Fibroblast of peridontal ligament (primary cell): Measurements from ENCODE around the gene LRCH1.
"Not testable (repeated sequence)": the region's sequence is repeated elsewhere in the genome, so short reads cannot be mapped to it uniquely, and the experiment has no call there.

Experiments used
- DNase-seq: peaks from one replicate; pipeline ENCODE4 v3.0.0-alpha.2; 2010; ENCODE audit errors: extremely low read depth

The LRCH1 gene

GRCh38 chr13:46753137-46753536 is 200.2 kb downstream of the LRCH1 start:
- no peak for DNase-seq

DNA sequence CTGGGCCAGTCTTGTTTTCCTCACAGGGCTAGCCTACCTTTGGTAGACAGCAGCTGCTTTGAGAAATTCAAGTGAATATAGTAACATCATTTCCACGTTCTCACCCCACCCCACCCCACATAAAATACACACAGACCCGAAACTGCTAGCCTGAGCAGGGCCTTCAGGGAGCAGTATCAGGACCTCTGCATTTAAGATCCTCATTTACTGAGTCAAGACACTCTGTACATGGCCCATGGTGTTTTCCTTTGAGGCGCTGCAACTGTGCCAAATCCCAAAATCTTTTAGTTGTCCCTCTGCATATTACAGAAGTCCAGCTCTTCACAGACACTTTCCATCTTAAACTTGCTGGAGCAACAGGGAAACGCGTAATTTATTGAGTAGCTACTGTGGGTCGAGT is 200.9 kb downstream of the LRCH1 start:
- no peak for DNase-seq

DNA sequence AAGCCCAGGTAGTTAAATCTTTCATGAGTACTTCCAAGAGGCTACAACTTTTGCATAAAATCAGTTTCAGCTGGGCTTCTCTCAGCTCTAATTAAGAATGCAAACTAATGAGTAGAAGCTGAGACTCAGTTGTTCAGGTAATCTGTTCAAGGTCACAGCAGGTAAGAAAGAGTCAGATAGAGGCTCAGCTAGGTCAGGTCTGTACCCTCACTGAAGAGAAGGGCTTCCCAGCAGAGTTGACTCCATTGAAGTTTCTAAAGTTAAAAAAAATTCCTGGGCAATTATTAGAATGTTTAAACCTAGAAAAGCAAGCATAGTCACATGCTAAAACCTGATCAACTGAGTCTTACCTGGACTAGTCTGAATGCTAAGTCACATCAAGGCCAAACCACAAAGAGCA is 201.8 kb downstream of the LRCH1 start:
- DNase-seq, result no peak

DNA sequence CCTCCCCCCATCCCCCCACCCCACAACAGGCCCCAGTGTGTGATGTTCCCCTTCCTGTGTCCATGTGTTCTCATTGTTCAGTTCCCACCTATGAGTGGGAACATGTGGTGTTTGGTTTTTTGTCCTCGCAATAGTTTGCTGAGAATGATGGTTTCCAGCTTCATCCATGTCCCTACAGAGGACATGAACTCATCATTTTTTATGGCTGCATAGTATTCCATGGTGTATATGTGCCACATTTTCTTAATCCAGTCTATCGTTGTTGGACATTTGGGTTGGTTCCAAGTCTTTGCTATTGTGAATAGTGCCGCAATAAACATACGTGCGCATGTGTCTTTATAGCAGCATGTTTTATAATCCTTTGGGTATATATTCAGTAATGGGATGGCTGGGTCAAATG is 202.5 kb downstream of the LRCH1 start:
- not testable (repeated sequence) for DNase-seq

DNA sequence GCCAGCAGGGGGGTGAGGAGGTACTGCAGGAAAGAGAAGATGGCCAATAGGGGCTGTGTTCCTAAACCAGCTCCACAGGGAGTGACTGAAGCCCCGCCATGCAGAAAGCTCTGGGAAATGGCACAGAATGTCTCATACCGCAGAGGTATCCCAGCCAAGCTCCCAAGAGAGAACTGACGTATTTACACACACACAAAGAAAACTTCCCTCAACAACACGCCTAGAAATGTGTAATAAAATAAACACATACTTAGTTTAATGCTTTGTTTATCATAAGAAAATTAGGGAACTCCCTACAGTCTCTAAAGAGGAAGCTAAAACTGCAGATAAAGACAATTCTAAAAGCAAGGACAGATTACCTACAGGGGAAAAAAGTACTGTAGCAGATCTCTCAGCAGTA is 204.0 kb downstream of the LRCH1 start:
- peak; percentile 81 for DNase-seq

GRCh38 chr13:46757640-46758039 is 204.7 kb downstream of the LRCH1 start:
- no peak for DNase-seq

- peak; percentile 41 for DNase-seq
These were observed 206.9 kb downstream of the LRCH1 start for GRCh38 chr13:46759846-46760245.

GRCh38 chr13:46761174-46761573 is 208.2 kb downstream of the LRCH1 start:
- no peak for DNase-seq

GRCh38 chr13:46761866-46762265 is 208.9 kb downstream of the LRCH1 start:
- no peak for DNase-seq

DNA sequence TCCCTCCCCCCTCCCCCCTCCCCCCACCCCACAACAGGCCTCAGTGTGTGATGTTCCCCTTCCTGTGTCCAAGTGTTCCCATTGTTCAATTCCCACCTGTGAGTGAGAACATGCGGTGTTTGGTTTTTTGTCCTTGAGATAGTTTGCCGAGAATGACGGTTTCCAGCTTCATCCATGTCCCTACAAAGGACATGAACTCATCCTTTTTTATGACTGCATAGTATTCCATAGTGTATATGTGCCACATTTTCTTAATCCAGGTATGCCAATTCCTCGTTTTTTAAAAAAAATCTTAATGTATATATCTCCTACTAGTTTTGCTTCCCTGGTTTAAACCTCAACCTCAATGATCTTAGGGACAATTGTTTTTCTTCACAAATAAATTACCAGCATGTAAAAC is 217.0 kb downstream of the LRCH1 start:
- not testable (repeated sequence) for DNase-seq

DNA sequence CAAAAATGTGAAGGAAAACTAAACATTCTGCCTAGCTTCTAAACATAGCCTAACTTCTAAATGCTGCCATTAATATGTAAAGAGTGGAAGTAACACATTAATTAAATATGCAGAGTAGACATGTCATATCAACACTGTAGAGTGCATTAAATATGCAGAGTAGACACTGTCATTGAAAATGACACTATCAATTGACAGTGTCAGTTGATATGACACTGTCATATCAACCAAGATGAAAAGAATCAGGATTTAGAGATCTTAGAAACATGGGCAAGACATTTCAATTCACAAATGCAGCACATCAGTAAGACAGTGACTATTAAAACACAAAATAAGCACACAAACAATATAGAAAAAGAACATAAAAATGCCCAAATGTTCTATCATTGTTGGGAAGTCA is 218.7 kb downstream of the LRCH1 start:
- DNase-seq, result no peak

GRCh38 chr13:46773541-46773940 is 220.6 kb downstream of the LRCH1 start:
- no peak for DNase-seq

DNA sequence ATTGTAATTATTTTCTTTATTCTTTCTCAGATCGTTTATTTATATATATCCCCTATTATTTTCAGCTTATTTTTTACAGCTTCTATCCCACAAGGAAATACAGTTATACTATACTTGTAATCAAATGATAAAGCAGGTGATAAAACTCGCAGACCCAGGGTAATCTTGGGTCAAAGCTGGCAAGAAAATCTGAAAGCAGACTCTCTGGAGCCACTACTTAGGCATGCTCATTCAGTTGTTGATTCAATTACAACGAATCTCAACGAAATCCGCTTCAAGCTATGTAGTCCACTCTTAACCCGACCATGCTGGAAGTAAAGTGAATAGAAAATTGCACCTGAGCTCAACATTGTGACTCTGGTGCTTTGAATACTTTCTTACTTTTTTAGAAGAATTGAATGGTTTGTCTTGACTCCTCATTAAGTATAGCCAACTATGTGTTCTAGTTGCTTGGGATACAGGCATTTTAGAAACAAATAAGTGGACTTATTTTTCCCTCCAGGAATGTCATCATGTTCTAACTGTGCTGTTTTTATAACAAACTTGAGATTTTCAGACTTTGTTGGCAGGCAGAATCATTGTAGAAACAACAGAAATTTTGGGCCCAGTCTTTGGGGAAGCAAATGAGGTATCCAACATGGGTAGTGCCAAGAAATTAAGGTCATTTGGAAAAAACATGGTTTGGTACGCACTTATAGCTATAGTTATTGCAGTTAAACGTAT is 222.6 kb downstream of the LRCH1 start:
- no peak for DNase-seq

GRCh38 chr13:46778095-46778494 is 225.1 kb downstream of the LRCH1 start:
- DNase-seq, result no peak

GRCh38 chr13:46778890-46779289 is 225.9 kb downstream of the LRCH1 start:
- DNase-seq, result peak; percentile 65

DNA sequence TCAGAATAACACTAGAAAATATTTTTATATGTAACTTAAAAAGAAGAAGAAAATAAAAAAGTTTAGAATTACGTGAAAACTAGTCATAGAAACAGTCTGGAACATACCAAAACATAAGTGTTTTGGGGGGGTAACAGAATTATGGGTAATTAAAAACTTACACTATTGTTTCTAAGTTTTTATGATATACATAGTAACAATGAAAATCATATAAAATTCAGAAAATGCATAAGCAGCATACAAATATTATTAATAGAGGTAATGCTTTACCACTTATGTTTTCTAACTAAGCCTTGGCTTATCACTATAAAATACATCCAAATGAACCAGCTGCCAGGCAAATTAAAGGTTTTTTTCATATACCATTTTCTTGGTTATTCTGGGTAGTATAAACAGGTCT is 229.1 kb downstream of the LRCH1 start:
- DNase-seq, result no peak

DNA sequence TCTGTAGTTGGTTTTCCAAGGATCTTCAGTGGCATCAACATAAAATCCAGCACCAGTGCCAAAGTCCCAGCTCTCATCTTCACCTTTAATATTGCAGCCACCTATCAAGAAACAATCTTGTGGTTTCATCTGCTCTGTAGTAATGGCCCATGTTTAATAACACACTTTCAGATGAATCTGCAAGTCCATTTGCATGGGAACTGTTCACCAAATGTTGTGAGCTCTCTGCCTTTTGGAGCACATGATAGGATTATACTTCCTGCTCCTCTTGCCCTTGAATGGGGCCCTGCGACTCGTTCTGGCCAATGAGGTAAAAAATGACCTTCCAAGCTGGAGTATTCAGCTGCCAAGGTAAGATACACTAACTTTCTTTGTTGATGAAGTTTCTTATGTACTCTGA is 229.7 kb downstream of the LRCH1 start:
- no peak for DNase-seq

GRCh38 chr13:46783504-46783903 is 230.5 kb downstream of the LRCH1 start:
- DNase-seq, result no peak

DNA sequence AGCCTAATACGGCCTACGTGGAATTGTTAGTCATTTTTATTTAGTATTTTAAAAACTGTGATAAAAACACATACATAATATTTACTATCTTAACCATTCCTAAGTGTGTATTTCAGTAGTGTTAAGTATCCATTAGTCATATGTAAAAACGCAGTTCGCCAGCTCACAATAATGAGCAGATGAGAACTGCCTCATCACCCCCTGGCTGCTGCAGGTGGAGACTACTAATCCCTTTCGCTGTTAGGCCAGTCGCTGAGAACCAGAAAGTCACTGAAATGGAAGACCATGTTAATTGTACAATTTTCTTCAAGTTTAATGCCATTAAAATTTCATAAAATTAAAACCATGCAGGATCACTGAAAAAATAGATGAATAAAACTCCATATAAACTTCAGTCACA is 242.4 kb downstream of the LRCH1 start:
- DNase-seq, result no peak

DNA sequence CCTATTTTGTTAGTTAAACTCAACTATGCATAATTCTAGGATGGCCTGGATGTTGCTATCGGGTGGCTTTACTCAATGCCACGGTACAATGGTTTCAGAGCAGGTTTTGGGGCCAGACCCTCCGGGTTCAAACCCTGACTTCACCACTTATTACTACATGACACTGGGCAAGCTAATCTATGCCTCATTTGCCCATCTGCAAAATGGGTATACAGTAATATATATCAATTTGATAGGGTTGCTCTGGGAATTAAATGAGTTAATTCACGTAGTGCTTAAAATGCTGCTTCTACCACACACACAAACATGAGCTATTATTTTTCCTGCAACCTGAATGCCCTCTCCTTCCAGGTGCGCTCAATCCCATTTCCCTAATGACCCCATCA is 243.2 kb downstream of the LRCH1 start:
- no peak for DNase-seq

DNA sequence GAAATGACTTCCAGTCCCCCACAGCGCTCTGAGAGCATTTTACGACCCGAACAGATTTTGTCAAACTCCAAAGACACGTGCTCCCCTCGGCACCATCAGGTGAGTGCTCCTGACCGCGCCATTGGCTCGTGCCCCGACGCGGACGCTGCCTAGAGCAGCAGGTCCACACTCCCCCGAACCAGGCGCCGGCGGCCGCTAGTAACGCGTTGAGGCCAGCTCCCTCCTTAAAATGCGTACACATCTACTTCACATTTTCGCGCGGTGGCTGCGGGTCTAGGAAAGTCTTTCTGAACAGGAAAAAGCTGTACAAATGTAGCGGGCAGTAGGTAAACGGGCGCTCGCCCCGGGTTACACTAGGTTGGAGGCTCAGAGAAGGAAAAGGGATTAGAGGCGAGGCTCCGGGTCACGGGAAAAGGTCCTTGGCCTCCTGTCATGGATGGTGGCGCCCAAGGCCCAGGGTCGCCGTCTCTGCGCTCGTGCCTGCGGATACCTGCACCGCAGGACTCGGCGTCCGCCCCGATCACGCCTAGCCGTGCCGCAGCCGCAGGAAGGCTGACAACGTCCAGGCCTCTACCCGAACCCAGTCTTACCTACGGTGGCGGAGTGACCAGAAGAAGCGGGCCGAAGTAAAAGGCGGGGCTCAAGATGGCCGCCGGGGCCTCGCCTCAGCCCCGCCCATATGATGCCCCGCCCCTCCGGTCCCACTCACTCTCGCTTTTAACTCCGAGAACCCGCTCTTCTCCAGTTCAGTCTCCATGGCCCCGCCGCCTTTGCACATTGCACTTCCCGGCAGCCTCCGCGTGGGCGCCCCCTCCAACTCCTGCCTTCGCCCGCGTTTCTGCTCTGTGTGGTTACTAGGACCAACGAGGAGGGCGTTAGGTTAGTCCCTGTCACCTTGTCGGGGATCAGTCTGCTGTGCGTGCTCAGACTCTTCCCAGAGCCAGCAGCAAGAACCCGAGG is 243.8 kb downstream of the LRCH1 start, which contains the start of gene ESD:
ESD (minus strand) TSS at position 647 of the 960 bp plus-strand sequence. CDS start 5,748 bp downstream, outside the sequence.
- peak; percentile 90 for DNase-seq

- DNase-seq, result peak; percentile 71
These were observed 244.7 kb downstream of the LRCH1 start for GRCh38 chr13:46797501-46798237.
